Left ventricle myocardium inferior (tissue), 1 donor: Measurements from ENCODE around the gene SLC7A6OS. TPM values are rescaled to one million over a fixed set of nuclear protein-coding genes. Genes with fewer than 3 reads are reported as not detected.

Experiments used
- DNase-seq: peaks from one replicate; pipeline ENCODE4 v3.0.0-alpha.2; 2020
- H3K27ac ChIP-seq: fragments of 200-600 bp; replicated peaks from 2 replicates; pipeline ENCODE4 v1.8.0; 2021
- H3K27me3 ChIP-seq: fragments of 200-600 bp; 2 replicates; pipeline ENCODE4 v1.8.0; 2021; ENCODE audit warnings: low read depth
- H3K36me3 ChIP-seq: fragments of 200-600 bp; 2 replicates; pipeline ENCODE4 v1.8.0; 2021
- H3K4me1 ChIP-seq: fragments of 200-600 bp; 2 replicates; pipeline ENCODE4 v1.8.0; 2021
- H3K4me3 ChIP-seq: fragments of 200-600 bp; 2 replicates; pipeline ENCODE4 v1.8.0; 2021; ENCODE audit warnings: mild to moderate bottlenecking, moderate library complexity
- H3K9me3 ChIP-seq: fragments of 200-600 bp; replicated peaks from 2 replicates; pipeline ENCODE4 v1.8.0; 2021
- CTCF ChIP-seq: fragments of 200-600 bp; IDR thresholded peaks from 2 replicates; pipeline ENCODE4 v1.8.0; 2021; ENCODE audit warnings: antibody characterized with exemption, mild to moderate bottlenecking, borderline replicate concordance
- intact Hi-C: fragments of 100-400 bp; cut with micrococcal nuclease; formaldehyde crosslinking; loops from one replicate; pipeline ENCODE4 v1.11.0; 2022
- total RNA-seq: library from RNA; stranded (reverse); fragmentation: NEBNext Ultra II Directional; extraction: Animal tissue kit (Norgen Biotek cat#: 25700); gene quantifications from one replicate; pipeline ENCODE4 v1.2.1, GENCODE V29; 2021
- donor health status: DM: no; HTN: yes; CAD: no; lungs with severe emphysema.

Gene SLC7A6OS
- total RNA-seq, 1 donor from 2014 or later, result 13.6 TPM

DNA sequence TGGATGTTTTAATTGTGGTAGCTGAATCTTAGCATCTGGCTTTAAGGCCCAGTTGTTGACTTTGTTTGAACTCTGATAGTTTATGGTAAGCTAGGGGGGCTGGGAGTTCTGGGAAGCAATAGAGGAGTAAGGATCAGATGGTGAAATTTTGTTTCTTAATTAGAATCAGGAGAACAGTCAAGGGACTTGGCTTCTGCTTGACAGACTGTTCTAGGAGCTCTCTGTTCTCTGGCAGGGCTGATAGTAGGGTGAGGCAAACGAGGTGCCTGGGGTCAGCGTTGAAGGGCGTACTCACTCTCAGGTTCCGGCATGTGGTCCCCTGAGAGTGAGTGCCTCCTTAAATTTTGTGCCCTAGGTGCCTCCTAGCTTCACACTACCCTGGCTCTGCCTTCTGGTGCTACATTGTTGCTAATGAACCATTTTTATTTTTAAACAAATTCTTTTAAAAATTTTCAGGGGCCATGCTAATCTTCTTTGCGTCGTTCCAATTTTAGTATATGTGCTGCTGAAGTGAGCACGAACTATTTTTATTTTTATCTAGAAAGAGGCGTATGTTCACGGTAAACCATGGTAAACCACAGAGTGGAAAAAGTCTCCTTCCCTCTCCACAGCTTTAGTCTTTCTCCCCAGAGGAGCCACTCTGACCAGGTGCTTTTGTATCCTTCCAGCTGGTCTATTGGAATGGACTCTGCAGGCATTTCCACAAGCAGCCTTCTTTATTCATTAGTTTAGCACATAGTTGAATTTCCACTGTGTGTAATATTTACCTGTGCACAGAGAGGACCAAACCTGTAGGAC lies 26.7 kb downstream of the SLC7A6OS start:
- intact Hi-C loops, result no loop called here
- Histone ChIP-seq H3K36me3 (peaks cover 19% of the 10 kb centered on the region), H3K9me3 (no peaks in the 10 kb centered on the region), H3K4me1 (peaks cover 100% of the 10 kb centered on the region), H3K27ac (peak overlapping the region; percentile 87), H3K27me3 (no peaks in the 10 kb centered on the region), H3K4me3 (peak overlapping the region; percentile 30)
- DNase-seq, result peak; percentile 33
- no peak for TF ChIP-seq CTCF

DNA sequence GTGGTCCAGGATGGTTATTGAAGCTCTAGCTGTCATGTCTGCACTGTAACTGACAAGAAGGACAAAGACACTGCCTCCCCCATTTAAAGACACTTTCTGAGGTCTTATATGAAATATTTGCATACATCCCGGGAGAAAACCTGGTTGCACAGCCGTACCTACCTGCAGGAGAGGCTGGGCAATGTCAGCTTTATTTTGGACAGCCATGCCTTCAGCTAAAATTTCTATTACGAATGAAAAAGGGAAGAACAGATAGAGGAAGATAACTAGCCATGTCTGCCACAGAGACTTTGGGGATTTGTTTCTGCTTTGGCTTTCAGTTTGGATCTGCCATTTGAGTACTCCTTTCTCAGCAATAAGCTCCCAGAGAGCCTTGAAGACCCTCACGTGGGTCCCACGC lies 27.4 kb downstream of the SLC7A6OS start:
- no peak for TF ChIP-seq CTCF
- Histone ChIP-seq H3K27ac (peak overlapping the region; percentile 87), H3K27me3 (no peaks in the 10 kb centered on the region), H3K4me3 (peak overlapping the region; percentile 30), H3K9me3 (no peaks in the 10 kb centered on the region), H3K36me3 (peaks cover 19% of the 10 kb centered on the region), H3K4me1 (peaks cover 98% of the 10 kb centered on the region)
- DNase-seq, result no peak
- intact Hi-C loops, result no loop called here

- Histone ChIP-seq H3K4me1 (peaks cover 97% of the 10 kb centered on the region), H3K27me3 (no peaks in the 10 kb centered on the region), H3K36me3 (peaks cover 19% of the 10 kb centered on the region), H3K4me3 (no peak overlapping the region), H3K27ac (peak overlapping the region; percentile 87), H3K9me3 (no peaks in the 10 kb centered on the region)
- intact Hi-C loops, result no loop called here
- DNase-seq, result no peak
- no peak for TF ChIP-seq CTCF
Observed at GRCh38 chr16:68282064-68282452, 28.7 kb downstream of the SLC7A6OS start.

- peaks cover 19% of the 10 kb centered on the region for H3K36me3 ChIP-seq
- peaks cover 97% of the 10 kb centered on the region for H3K4me1 ChIP-seq
- H3K27ac ChIP-seq, result peak overlapping the region; percentile 87
- no peak overlapping the region for H3K4me3 ChIP-seq
- no peak for DNase-seq
- no peaks in the 10 kb centered on the region for H3K27me3 ChIP-seq
- no peak for TF ChIP-seq CTCF
- no peaks in the 10 kb centered on the region for H3K9me3 ChIP-seq
- intact Hi-C loops, result no loop called here
Observed at GRCh38 chr16:68281368-68282063, 29.2 kb downstream of the SLC7A6OS start.

GRCh38 chr16:68279726-68280558 lies 30.8 kb downstream of the SLC7A6OS start:
- DNase-seq, result no peak
- TF ChIP-seq CTCF, result no peak
- peak overlapping the region; percentile 87 for H3K27ac ChIP-seq
- no peak overlapping the region for H3K4me3 ChIP-seq
- no peaks in the 10 kb centered on the region for H3K9me3 ChIP-seq
- H3K27me3 ChIP-seq, result no peaks in the 10 kb centered on the region
- intact Hi-C loops, result no loop called here
- peaks cover 94% of the 10 kb centered on the region for H3K4me1 ChIP-seq
- H3K36me3 ChIP-seq, result peaks cover 28% of the 10 kb centered on the region
